Loucy (cell line): Measurements from ENCODE around the gene TMEM18.

Experiments used
- EZH2phosphoT487 ChIP-seq: fragments of 200-600 bp; IDR thresholded peaks from 2 replicates; pipeline ENCODE4 v1.6.1; 2018; ENCODE audit warnings: antibody characterized with exemption, mild to moderate bottlenecking, moderate library complexity, borderline replicate concordance
- TF ChIP-seq, protein P1 (sequence below): fragments of 200-600 bp; sonication (generic); conservative IDR thresholded peaks from 2 replicates; pipeline ENCODE4 v1.5.1; 2014; ENCODE audit warnings: mild to moderate bottlenecking, antibody characterized with exemption, low read length

DNA sequence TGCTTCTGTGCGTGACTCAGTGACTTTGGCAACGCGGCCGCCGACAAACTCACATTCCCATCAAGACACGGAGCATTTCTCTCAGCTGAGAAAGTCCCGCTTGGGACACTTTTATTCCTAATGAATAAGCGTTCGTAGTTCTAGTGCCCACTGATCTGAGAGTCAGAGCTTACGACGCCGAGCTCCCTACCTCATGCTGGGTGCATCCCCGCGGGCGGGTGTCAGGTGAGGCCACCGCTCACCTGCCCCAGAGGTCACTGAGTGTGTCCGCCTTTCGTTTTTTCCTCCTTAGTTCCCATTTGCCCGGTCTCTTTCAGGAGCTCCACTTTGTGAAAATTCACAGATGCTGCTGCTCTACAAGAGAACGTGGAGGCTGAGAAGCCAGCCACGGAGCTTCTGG is 43.6 kb upstream of the TMEM18 start:
- TF ChIP-seq, protein P1, sequence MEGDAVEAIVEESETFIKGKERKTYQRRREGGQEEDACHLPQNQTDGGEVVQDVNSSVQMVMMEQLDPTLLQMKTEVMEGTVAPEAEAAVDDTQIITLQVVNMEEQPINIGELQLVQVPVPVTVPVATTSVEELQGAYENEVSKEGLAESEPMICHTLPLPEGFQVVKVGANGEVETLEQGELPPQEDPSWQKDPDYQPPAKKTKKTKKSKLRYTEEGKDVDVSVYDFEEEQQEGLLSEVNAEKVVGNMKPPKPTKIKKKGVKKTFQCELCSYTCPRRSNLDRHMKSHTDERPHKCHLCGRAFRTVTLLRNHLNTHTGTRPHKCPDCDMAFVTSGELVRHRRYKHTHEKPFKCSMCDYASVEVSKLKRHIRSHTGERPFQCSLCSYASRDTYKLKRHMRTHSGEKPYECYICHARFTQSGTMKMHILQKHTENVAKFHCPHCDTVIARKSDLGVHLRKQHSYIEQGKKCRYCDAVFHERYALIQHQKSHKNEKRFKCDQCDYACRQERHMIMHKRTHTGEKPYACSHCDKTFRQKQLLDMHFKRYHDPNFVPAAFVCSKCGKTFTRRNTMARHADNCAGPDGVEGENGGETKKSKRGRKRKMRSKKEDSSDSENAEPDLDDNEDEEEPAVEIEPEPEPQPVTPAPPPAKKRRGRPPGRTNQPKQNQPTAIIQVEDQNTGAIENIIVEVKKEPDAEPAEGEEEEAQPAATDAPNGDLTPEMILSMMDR = no peak
- no peak for TF ChIP-seq EZH2phosphoT487
